SKM-1 (cell line): Measurements from ENCODE around the gene PANX2.
"Not testable (repeated sequence)": the region's sequence is repeated elsewhere in the genome, so short reads cannot be mapped to it uniquely, and the experiment has no call there.

Experiments
- DNase-seq: peaks from one replicate; lab custom pipeline; 2025; ENCODE audit not compliant: unreplicated experiment; lab: John Stamatoyannopoulos, UW

PANX2 gene

GRCh38 chr22:50147258-50148165 is 23.0 kb upstream of the PANX2 start:
- peak; percentile 20 for DNase-seq

- no peak for DNase-seq
These were observed 22.4 kb upstream of the PANX2 start for GRCh38 chr22:50148166-50148500.

- DNase-seq = peak; percentile 61
These were observed 21.4 kb upstream of the PANX2 start for GRCh38 chr22:50148991-50149721.

DNA sequence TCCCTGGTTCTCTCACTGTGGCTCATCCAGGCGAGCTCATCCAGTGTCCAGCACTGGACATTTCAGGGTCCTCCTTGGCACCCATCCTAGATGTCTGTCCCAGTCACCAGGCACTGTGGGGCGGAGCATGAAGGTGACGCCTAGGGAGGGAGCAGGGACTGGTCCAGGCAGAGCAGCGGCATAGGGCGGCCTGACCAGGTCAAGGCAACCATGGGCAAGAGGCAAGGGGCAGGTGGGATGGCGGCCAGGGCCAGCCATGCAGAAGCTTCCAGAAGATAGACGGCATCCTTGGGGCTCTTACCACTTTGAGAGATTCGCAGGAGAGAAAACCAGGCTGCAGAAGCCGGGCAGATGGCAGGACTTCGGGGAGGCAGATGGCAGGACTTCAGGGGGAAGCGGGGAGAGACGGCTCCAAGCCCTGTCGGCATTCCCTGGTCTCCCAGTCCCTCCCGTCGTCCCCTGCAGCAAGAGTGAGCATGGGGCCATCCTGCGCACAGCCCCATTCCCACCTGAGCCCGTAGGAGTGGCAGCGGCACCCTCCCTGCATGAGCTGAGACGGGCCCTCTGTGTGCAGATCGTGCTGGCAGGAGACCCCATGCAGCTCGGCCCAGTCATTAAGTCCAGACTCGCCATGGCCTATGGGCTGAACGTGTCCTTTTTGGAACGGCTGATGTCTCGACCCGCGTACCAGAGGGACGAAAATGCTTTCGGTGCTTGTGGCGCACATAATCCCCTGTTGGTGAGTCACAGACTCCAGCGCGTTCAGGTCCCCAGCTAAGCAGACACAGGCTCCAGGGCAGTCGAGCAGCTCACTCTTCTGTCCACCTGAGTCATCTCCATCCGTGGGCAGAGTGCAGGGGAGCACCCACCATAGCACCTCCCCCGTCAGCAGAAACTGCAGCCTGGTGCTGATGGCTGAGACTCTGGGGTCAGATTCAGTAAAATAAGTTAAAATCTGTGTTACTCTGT is 20.1 kb upstream of the PANX2 start:
- no peak for DNase-seq

GRCh38 chr22:50151571-50152537 is 18.7 kb upstream of the PANX2 start:
- DNase-seq = no peak

GRCh38 chr22:50153056-50153755 is 17.3 kb upstream of the PANX2 start:
- no peak for DNase-seq

DNA sequence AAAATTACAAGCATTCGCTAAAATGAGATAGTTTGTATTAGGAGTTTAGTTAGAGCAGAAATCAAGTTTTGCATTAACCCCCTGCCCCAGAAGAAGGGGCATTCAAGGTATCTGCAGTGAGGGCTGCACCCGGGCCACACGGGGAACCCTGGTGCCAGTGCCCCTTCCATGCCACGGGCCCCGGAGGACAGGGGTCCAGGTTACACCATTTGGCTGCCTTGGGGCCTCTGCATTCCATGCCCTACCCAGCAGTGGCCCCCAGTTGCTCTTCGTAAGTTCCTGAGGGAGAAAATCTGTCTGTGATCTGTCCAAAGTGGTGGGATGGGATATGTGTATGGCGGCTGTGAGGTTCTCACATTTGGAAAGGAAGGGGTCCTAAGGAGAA is 16.8 kb upstream of the PANX2 start:
- no peak for DNase-seq

- no peak for DNase-seq
These were observed 12.7 kb upstream of the PANX2 start for GRCh38 chr22:50157709-50158375.

- DNase-seq = no peak
These were observed 9.6 kb upstream of the PANX2 start for GRCh38 chr22:50160947-50161346.

DNA sequence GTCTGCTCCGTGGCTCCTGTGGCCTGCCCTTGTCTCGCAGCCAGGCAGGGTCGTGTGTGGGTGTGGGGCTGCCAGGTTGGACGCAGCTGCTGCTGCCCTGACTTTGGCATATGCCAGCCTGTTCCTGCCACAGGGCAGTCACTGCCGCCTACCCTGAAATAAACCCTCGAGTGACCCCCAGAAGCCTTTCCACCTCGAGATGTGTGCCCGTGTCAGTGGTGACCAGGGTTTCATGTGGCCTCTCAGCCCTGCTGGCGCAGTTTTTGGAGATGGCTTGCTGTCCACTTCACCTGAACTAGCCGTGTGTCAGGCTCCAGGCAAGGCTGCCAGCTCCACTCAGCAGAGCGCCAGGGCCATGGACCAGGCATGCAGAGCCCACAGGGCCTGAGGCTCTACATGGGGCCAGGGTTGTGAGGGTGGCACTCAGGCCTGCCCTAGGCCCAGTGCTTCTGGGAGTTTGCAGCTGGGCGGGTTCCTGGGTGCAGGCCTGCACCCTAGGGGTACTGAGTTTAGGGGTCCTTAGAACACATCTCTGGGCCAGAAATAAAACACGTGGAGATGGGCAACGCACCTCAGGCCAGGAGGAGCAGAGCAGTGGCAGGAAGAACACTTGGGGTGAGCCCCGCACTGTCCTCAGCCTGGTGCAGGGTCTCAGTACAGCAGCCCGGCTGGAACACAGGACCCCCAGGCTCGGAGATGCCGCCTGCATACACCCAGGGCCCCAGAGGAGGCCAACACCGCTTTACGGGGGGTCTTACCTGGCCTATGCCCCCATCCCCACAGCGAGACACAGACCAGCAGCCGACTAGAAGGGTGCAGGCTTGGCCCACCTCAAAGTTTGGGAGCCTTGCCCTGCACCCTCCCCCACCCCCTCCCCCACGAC is 8.8 kb upstream of the PANX2 start:
- no peak for DNase-seq

DNA sequence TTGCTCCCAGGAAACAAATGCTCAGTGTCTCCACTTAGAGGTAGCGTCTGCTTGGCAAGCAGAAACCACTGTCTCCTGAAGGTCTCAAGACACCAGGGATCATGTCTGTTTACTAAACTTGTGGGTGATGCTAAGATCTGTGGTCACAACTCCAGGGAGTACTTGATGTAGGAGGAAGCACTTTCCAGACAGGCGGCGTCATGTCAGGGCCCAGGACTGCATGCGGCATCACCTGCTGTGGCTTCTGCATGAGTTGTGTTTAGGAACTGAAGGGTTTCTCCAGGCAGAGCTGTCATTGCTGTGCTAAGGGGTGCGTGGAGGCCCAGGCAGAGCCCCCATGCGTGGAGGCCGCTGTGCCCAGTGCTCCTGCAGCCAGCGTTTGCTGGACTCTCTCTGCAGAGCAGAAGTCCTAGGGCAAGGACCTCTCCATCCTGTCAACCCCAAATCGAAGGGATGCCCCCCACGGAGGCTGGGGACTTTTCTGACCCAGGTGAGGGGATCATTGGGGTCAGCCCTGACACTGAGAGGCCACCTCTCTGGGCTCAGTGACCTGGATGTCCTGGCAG is 8.1 kb upstream of the PANX2 start:
- DNase-seq = no peak

- DNase-seq = no peak
These were observed 5.0 kb upstream of the PANX2 start for GRCh38 chr22:50165436-50166123.

- no peak for DNase-seq
These were observed 2.6 kb upstream of the PANX2 start for GRCh38 chr22:50167689-50168489.

- DNase-seq = not testable (repeated sequence)
These were observed 1.9 kb upstream of the PANX2 start for GRCh38 chr22:50168490-50169180.

DNA sequence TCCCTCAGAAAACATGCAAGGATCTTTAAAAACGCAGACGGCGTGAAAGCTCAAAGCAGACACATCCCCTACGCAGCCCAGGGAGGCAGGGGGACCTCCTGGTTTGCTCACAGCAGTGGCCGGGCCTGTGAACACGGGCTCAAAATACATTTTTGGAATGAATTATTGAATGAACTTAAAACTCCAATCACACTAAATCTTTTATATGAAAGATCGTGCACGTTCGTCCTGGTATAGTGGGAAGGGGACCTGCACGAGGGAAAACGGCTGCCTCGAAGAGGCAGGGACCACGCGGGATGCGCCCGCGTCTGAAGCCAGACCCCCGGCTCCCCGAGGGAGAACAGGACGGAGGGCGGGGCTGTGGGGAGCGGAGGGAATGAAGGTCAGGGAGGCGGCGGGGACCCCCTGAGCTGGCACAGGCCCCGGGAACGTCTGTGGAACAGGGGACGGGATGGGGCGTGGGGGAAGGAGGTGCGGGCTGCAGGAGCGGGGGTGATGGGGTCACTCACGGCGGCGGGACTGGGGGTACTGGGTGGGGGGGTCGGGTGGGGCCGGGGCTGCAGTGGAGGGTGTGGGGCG is 1.3 kb upstream of the PANX2 start:
- DNase-seq = no peak
